LNCaP clone FGC (cell line): ENCODE measurements around the gene ARHGAP24.

Source experiments
- DNase-seq: peaks from one replicate; pipeline ENCODE4 v3.0.0-alpha.2; 2011; ENCODE audit warnings: low read depth
- H3K4me3 ChIP-seq: 2 replicates; pipeline ENCODE4 v1.5.1; 2011; ENCODE audit warnings: mild to moderate bottlenecking, low read depth, low read length, control low read depth
- TF ChIP-seq, protein P1 (sequence below): IDR thresholded peaks from 2 replicates; pipeline ENCODE4 v1.5.1; 2012; ENCODE audit warnings: mild to moderate bottlenecking; ENCODE audit not compliant: control insufficient read depth, insufficient read depth; ENCODE audit errors: extremely low read depth

The ARHGAP24 gene

DNA sequence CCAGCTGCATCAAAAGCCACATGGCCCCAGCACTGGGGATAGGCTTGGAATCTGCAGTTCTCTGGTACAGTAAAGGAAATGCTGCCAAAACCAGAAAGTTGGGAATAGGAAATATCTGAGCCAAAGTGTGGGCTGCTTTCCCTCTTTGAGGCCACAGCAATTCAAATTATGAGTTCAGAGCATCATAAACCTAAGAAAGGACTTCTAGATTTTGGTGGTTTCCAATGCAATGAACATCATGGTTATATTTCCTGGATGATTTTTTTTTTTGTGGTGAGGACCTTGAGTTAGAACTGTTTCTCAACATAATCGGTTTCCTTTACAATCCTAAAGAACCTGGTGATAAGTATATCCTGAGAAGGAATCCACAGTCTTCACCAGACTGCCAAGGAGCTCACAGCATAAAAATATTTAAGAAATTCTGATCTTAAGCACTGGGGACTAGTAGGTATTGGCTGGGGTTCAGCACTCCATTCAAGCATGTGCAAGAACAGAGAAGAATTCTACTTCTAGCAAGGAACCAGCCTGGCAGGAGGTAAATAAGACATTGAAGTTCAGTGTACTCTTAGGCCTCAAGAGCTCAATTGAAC, 29.8 kb upstream of the ARHGAP24 start:
- DNase-seq = no peak
- TF ChIP-seq, protein P1, sequence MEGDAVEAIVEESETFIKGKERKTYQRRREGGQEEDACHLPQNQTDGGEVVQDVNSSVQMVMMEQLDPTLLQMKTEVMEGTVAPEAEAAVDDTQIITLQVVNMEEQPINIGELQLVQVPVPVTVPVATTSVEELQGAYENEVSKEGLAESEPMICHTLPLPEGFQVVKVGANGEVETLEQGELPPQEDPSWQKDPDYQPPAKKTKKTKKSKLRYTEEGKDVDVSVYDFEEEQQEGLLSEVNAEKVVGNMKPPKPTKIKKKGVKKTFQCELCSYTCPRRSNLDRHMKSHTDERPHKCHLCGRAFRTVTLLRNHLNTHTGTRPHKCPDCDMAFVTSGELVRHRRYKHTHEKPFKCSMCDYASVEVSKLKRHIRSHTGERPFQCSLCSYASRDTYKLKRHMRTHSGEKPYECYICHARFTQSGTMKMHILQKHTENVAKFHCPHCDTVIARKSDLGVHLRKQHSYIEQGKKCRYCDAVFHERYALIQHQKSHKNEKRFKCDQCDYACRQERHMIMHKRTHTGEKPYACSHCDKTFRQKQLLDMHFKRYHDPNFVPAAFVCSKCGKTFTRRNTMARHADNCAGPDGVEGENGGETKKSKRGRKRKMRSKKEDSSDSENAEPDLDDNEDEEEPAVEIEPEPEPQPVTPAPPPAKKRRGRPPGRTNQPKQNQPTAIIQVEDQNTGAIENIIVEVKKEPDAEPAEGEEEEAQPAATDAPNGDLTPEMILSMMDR = no peak
- no peak overlapping the region for H3K4me3 ChIP-seq

DNA sequence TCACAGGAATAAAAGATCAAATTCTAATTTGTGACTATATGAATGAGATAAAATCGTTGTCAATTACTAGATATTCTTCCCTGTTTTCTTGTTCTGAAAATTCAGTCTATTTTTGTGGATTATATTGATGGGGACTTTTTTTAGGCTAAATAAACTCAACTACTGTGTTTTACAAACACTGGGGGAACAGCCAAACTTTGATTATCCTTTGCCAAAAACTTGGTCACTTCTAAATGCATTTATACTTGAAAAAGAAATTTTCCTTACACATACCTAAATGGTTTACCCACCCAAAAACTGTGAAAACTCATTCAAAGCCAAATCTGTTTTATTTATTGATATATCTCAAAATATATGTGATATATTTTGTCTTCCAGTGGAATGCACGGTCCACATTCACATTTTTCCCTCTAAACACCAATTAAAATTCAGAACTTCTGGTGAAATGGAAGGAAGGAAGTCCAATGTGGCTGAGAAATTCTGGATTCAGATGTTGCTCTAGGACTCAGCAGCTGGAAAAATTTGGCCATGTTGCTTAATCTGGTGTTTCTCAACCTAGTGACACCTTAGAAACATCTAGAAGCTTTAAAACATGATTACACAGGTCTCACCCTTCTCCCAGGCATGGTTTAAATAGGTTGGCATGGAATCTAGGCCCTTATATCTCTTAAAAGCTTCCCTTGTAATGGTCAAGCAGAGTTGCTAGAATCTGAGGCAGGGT, 28.6 kb upstream of the ARHGAP24 start:
- DNase-seq = no peak
- TF ChIP-seq, protein P1 = no peak
- no peak overlapping the region for H3K4me3 ChIP-seq

DNA sequence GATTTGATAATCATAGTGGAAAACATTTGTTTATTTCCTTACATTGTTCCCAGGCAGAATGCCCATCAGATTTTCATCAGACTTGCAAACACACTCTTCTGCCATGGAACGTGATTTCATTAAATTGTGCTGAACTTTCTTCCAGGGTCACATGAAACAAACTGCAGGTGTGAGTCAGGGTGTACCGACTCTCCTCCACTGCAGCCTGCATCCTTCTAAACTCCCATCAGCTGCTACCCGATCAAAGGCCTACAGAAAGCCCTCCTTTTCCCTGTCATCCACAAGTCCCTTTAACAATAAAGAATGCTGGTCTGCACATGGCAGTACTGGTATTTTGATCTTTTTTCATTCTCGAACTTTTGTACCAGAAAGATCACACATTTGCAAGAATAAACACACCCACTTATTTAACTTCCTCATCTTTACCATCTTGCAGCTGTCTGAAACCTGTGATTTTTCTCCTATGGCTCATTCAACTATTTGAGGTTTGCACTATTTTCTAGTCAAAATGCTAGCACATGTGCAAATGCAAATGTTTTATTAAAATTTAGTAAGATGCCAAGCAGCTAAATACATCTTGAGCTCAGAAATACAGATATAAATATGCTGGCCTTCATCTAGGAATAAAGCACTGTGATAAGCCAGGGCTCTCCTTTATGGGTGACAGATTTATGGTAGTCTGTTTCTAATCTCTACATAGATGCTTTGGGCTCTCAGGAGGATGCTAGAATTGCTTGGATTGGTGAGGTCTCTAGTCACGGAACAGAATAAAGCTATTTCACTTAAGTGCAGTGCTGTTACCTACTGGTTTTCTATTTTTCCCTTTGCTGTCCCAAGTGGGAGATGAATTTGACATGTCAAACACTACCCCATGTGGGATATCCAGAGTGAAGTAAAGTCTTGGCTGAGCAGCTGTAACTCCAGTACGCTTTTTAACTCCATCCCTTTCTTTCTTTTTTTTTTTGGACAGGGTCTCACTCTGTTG, 25.8 kb upstream of the ARHGAP24 start:
- DNase-seq = no peak
- no peak overlapping the region for H3K4me3 ChIP-seq
- TF ChIP-seq, protein P1 = no peak

DNA sequence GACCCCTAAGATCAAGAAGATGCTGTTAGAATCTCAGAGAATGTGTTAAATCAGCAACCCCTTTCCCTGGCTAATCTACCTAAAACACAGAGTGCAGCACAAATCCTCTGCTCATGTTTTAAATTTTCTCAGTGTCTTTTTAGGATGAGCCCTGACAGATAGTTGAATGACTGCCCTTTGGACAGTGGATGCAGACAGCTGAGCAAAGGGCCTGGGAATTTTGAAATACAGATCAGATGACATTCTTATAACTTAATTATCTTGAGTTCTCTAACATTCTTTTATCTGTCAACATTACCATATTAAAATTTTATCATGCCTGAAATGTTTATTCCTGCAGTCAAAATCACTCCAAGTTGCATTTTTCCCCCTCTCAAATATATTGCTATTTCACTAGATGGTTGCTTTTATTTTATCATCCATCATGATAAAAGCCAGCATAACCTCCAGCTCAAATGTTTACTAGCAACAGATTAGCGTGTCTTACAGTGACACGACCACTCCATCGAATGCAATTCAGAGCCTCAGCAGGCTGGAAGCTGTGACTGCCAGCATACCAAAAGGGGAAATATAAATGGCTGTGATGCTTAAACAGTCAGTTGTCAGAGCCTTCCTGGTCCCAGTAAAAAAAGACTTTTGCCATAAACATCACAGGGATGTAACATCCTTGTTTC, 22.8 kb upstream of the ARHGAP24 start:
- H3K4me3 ChIP-seq = no peak overlapping the region
- TF ChIP-seq, protein P1 = no peak
- no peak for DNase-seq

DNA sequence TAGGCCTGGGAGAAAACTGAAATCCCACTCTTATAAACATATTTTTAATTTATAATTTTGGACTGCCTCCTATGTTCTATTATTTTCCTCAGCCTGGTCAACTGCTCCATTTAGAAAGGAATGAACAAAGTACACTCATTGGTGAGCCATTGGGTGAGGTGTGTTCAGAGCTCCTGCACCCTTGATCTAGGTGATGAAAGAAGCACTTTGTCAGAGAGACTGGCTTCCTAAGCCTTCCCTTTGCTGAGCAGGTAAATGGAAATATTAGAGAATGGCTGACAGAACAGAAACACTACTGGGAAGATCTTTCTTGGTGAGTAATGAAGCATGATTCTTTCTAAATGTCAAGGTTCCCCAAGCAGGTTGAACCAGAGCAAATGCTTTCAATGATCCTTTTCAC, 19.0 kb upstream of the ARHGAP24 start:
- DNase-seq = no peak
- no peak overlapping the region for H3K4me3 ChIP-seq
- TF ChIP-seq, protein P1 = no peak

DNA sequence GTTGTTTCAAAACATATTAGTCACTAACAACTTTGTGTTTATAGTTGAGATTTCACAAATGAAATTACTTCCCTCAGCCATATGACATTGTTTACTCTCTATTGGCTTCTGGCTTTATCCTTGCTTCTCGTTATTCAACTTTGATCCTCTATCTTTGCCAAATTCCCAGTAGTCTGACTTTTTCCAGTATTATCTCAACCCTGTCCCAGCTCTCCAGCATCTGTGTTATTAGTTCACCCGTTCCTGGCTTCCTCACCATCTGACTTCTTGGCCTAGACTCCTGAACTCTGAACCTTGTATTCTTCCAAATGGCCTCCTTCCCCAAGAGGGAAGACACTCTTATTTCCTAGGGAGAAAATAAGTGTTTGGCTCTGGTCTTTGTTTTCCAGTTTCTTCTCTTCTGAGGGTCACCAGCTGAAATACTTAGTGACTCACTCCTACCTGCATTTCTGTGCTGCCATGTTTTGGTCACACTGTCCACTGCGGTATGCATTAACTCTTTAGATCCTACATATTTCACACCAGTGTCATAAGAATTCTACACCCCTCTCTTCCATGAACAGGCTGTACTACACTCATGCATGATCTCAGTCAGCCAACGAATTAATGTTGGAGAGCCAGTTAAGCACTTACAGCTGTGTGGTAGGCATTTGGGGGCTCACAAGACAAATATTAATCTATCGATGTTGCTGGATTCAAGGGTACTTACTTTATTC, 17.0 kb upstream of the ARHGAP24 start:
- no peak overlapping the region for H3K4me3 ChIP-seq
- DNase-seq = no peak
- TF ChIP-seq, protein P1 = no peak
